Mammary epithelial cell (primary cell): Measurements from ENCODE around the gene GLIPR1.

Experiments
- EZH2 ChIP-seq: IDR thresholded peaks from 2 replicates; pipeline ENCODE4 v1.6.1; 2012; ENCODE audit warnings: low read length, inconsistent platforms, borderline replicate concordance
- TF ChIP-seq, protein P1 (sequence below), 2 donors: IDR thresholded peaks in 1 of 2; conservative IDR thresholded peaks in 1 of 2; 2 replicates each; pipeline ENCODE4 v1.5.1; 2011 to 2012; ENCODE audit warnings: inconsistent platforms in 2 of 2, low read length in 2 of 2, mild to moderate bottlenecking in 2 of 2, control low read depth in 1 of 2, low read depth in 1 of 2; ENCODE audit not compliant: insufficient read depth in 1 of 2; ENCODE audit errors: extremely low read depth in 1 of 2

DNA sequence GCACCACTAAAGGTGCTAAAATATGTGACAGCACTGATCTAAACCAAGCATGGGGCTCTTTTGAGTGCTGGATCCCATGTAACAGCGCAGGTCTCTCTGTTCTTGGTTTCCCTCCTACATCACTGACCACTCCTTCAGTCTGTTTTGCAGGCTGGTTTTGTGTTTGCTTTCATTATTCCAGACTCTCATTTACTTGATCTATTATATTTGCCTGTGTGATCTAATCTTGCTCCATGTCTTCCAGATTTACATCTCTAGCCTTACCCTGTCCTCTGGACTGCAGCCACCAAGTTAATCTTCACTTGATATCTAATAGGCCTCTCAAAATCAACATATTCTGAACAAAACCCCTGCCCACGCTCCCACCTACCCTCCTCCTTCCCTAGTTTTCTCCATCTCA lies 8.6 kb downstream of the GLIPR1 start:
- TF ChIP-seq, protein P1, sequence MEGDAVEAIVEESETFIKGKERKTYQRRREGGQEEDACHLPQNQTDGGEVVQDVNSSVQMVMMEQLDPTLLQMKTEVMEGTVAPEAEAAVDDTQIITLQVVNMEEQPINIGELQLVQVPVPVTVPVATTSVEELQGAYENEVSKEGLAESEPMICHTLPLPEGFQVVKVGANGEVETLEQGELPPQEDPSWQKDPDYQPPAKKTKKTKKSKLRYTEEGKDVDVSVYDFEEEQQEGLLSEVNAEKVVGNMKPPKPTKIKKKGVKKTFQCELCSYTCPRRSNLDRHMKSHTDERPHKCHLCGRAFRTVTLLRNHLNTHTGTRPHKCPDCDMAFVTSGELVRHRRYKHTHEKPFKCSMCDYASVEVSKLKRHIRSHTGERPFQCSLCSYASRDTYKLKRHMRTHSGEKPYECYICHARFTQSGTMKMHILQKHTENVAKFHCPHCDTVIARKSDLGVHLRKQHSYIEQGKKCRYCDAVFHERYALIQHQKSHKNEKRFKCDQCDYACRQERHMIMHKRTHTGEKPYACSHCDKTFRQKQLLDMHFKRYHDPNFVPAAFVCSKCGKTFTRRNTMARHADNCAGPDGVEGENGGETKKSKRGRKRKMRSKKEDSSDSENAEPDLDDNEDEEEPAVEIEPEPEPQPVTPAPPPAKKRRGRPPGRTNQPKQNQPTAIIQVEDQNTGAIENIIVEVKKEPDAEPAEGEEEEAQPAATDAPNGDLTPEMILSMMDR (conservative IDR thresholded peaks at IDR 0.05 in 1 of 2, IDR thresholded peaks at IDR 0.05 in 1 of 2; ENCODE audit: extremely low read depth in 1 of 2, insufficient read depth in 1 of 2, low read depth in 1 of 2, low read length in 2 of 2) = no peak
- TF ChIP-seq EZH2 = no peak
